ENCODE data around the gene LIPM.

LIPM gene, protein sequence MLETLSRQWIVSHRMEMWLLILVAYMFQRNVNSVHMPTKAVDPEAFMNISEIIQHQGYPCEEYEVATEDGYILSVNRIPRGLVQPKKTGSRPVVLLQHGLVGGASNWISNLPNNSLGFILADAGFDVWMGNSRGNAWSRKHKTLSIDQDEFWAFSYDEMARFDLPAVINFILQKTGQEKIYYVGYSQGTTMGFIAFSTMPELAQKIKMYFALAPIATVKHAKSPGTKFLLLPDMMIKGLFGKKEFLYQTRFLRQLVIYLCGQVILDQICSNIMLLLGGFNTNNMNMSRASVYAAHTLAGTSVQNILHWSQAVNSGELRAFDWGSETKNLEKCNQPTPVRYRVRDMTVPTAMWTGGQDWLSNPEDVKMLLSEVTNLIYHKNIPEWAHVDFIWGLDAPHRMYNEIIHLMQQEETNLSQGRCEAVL

DNA sequence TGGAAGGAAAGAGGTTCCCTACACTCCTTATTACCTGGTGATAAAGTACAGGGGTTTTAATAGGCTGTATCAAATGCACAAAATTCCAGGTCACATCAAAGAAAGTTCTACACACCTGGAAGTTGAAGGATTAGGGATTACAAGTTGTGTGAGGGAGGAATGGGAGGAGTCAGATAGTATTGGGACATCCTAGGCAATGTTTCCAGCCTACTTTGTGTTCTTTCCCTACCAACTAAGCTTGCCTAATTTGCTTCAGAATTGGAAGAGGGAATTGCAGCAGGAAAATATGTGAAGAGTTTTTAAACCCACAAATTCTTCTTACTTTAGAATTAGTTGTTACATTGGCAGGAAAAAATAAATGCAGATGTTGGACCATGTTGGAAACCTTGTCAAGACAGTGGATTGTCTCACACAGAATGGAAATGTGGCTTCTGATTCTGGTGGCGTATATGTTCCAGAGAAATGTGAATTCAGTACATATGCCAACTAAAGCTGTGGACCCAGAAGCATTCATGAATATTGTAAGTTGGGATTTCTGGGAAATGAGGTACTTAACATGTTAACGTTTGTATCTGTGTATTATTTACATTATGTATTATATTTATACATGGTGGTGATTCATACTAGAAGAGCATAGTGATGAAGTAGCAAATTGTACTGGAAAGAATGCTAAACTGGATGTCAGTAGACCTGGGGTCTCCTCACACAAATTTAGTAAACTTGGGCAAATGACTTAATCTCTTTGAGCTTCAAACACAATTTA lies at the start of gene LIPM:
TSS of gene LIPM (plus strand) at position 208 of the 763 bp plus-strand sequence. CDS start at position 375, 167 bp downstream.
- DNase-seq: no peak

DNA sequence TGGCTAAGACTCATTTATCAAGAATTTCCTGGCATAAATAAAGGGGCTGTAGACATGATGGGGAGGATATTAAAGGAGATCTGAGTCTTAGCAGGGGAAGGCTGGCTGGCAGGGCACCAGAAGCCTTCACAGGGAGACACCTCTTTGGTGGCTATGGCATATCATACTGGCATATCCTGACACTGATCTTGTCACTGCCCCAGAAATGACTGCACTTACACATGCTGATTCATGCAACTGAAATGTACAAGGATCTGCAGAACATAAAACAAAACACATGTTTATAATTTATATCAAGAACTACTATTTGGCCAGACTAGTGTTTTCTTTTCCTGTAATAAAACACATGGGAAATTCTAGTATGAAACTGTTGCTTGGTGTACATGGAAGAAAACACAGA lies 48.2 kb upstream of the LIPM start:
- DNase-seq: no peak

DNA sequence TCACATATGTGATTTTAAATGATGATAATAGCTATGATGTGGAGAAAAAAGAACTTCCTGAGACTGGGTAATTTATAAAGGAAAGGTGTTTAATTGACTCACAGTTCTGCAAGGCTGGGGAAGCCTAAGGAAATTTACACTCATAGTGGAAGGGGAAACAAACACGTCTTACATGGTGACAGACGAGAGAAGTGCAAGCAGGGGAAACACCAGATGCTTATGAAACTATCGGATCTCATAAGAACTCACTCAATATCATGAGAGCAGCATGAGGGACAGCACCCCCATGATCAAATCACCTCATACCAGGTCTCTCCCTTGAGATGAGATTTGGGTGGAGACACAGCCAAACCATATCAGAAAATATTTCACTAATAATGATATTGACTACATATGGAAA lies 46.8 kb upstream of the LIPM start:
- DNase-seq: peak; percentile 12

DNA sequence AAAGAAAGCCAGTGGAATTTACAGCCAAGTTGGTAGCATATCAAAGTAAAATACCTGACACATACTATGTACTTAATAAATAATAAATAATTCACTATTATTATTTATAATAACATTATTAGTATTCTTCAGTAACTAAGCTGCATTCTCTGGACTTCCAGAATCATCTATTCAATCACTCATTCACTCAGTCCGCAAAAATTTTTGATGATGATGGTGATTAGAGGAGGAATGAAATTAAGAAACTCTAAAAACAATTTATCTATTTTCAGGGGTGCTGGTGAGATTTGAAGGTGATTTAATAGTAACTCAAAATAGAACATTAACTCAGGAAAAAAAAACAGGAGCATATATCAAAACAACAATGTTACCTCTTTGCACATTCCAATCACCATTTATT lies 45.9 kb upstream of the LIPM start:
- no peak for DNase-seq

DNA sequence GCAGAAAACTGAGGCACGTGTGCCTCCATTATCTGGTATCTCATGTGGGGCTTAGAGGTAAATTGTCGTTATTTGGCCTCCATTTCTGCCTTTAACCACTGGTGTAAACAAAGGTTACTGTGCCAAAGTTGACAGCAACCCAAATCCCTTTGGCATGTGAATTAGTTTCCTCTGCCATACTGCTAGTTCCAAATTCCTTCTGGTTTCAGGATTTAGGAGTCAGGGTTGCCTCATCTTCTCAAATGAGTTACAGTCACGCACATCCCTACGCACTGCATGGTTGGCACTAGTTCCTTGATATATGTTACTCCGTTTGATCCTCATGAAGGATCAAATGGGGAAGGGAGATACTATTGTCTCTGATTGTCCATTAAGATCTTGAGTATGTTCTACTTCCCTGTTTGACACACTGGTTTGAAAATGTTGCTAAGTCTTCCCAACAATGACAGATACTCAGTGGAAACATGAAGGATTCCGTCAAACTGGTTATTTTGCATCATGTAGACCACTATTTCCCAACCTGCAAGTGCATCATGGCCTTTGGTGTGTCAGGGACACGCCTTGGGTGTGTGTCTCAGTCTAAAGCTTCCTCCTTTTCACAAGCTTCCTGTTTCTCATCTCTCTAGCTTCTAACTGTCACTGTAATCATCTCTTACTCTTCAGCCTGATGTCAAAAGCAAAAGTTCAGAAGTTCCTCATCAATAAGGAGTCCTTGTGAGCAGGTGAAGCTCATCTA lies 43.0 kb upstream of the LIPM start, which contains the start of gene LIPN:
TSS of gene LIPN (plus strand) at position 655 of the 736 bp plus-strand sequence. CDS start 1,386 bp downstream, outside the sequence.
- no peak for DNase-seq

DNA sequence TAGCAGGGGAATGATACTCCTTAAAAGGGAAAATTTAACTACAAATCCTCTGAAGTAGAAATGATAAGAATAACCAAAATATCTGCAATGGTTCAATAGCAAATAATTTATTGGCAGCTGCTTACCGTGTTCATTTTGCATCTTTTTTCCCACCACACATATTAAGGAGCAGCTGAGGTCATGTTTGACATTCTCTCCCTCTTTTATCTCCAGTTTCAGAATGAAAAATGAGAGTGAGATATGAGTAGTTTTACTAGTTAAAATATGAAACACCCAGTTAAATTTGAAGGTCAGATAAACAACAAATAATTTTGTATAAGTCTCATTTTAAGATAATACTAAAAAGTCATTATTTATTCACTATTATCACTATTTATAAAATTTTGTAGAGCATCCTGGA lies 39.6 kb upstream of the LIPM start:
- no peak for DNase-seq

DNA sequence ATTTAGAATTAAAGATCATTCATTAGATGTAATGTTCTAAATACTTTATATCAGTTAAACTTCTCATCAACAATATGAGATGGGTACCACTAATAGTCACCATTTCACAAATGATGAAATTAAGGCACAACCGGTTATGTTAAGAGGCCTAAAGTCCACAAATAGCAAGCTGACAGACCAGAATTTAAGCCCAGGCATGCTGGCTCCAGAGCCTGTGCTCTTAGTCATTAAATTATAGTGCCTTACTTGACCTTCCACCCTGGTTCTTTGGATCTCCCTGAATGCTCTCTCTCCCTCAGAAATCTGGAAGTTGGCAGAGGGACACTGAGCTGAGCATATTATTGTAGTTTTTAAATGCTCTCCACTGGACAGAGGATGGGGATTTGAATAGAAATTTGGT lies 39.1 kb upstream of the LIPM start:
- DNase-seq: no peak

DNA sequence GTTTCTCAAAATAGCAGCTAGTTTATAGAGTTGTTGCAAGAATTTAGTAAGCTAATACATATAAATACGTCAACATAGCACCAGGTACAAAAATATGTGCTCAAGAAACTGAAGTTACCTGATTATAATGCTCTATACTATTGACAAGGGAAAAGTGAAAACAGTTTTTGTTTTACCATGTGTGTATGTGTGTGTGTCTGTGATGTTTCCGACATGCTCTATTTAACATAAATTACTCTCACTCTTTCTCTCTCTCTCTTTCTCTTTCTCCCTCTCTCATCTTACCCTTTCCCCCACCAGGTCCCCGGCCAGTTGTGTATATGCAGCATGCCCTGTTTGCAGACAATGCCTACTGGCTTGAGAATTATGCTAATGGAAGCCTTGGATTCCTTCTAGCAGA lies 38.4 kb upstream of the LIPM start:
- no peak for DNase-seq

DNA sequence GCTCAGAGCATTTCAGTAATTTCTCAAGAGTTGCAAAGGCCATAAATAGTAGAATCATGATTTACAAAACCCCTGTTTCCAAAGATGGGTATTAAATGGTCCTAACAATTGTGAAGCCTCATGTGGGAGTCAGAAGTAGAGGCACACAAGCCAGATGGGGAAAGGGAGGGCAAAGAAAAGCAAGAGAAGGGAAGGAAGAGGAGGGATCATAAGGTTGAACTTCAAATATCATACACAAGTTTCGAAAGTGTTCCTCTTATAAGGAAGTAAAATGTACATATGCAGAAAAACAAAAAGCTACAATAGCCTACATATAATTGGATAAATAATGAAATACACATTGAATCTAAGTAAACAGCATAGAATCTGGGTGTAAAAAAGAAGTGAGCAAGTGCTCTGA lies 36.7 kb upstream of the LIPM start:
- no peak for DNase-seq

DNA sequence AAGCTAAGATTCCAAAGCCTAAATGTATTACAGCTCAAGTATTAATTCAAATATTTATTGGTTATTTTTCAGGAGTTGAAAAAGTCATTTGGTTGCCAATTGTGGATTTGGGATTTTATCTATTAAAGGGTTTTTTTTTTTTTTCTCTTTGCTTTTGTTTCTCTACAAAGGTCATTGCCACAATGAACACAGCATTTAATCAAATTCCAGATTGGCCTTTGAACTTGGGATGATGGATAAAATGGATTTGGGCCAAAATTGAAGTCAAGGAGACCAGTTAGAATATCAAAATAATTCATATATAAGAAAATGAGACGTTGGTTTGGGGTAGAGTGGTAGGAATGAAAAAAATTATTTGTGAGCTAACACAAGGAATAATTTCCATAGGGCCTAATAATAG lies 33.1 kb upstream of the LIPM start:
- DNase-seq: no peak

DNA sequence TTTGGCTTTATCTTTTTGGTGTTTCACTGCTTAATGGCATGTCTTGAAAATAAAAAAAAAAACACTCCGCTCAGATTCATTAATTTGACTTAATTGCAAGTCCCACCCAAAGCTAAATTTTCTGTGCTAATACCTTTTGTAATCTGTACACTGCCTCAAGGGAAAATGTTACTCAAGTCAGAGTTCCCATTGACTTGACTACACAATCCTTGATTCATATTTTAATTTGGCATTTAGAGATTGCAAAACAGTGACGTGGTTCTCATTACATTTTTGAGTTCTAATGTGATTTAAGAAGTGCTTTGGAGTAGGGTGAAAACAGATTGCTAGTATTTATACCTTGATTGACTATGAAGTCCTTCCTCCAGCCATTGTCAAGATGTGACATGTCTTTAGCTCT lies 21.3 kb upstream of the LIPM start:
- DNase-seq: no peak

DNA sequence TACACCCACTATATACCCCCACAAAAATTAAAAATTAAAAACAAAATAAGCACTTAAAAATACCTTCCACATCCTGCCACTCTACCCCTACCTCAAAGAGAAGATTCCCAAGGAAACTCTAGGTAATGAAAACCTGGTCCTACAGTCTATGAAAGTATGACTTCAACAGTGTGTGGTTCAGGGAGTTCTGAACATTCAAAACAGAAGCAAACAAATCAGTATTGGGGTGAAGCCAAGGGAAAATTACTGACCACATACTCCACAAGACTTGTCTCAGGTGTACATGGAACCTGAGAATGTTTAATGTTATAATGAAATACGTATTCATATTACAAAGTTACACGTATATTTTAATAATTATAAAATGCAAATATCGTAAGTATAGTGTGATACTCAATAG lies 20.3 kb upstream of the LIPM start:
- DNase-seq: no peak

DNA sequence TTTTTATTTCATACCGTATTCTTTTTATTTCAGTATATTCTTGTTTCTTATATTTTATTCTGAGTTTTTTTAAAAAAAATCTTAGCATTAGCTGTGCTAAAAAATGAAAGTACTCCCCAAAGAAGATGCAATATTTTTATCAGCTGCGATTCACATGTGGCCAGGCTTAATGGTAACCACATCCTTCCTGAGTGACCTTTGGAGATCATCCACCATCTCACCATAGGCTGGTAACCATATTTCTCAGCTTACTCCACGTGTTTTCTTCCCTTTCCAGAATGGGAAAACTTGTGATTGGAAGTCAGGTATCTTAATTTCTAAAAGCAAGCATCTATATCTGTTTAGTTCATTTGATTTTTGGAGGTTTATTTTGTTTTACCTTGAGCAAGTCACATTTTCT lies 18.8 kb upstream of the LIPM start:
- no peak for DNase-seq

DNA sequence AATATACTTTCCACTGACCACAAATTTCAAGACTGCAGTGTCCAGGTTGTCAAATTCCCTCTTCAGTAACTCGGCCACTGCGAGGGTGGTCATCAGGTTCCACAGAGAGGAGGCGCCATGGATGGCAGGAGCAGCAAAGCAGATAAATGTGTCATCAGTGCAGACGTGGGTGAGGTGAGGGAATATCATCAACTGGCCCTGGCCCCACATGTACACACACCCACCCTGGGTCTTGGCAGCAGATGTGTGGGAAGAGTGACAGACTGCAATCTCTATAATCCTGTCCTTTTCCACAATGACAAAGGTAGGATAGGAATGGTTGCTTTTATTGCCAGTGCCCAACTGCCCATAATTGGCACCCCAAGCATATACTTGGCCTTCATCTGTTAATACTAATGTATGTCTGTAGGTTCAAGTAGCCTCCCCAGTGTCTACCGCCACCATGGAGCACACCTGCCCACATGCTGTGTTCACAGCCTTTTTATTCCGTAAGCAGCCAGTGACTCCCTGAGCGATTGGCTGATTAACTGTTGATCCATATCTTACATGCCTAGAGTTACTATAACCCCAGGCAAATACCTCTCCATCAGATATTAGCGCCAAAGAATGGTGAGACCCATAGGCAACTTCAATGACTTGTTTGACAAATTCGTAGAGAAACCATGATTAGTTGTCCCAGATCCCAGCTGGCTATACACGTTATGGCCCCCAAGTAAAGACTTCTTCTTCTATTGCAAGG lies 16.3 kb upstream of the LIPM start:
- DNase-seq: no peak

DNA sequence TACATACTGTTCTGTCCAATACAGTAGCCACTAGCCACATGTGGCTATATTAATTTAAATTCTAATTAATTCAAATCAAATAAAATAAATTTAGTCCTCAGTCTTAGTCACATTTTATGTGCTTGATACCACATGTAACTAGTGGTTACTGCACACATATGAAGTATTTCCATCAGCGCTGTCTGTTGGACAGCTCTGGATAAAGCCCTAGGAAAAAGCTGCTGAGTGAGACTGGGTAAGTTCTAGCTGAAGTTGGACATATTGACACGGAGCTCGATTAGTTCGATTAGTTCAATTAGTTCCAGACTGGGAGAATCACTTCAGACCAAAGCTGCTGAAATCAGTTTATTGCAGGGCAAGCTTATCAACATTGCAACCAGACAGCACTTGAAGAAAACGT lies 15.1 kb upstream of the LIPM start:
- DNase-seq: no peak

DNA sequence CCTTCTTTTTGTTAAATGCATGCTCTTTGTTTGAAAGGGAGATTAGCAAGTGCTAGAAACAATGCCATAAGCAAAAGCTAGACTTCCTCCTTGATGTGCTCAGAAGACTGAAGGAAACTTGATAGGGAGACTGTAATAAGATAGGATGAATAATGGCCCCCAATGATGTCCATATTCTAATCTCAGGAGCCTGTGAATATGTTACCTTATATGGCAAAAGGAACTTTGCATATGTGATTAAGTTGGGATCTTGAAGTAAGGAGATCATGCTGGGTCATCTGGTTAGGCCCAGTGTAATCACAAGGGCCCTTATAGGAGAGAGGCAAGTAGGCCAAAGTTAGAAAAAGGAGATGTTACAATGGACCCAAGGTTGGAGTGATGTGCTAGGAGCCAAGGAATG lies 13.6 kb upstream of the LIPM start:
- DNase-seq: no peak

DNA sequence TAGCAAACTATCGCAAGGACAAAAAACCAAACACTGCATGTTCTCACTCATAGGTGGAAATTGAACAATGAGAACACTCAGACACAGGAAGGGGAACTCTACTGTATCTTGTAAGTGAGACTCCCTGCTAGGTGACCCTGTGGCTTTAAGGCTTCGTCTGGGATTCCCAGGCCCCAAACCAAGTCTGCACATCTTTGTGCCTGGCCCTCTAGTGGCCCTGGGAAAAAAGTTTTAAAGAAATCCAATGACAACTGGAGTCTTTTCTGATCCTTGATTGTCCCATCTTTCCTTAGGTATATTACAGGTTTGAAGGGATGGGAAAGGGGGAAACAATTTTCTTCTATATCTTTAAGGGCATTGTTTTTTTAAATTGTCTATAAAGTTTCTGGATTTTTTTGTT lies 10.6 kb upstream of the LIPM start:
- DNase-seq: no peak

DNA sequence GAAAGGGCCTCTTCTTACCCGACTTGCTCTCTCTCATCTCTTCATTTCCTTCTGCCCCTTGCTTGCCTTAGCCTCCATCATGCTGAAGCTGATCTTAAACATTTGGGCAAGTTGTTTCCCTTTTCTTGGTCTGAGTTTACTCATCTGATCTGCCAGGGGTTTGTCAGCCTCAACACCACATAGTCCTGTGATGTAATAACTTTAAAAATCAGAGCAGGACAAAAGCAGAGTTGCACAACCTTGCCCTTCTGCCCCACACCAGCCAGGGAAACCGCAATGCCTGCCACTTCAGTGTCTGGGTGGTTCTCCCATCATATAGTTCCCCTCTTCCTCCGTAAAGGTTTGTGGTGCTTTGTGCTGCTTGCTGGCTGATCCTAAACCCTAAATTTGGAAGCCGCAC lies 9.9 kb upstream of the LIPM start:
- DNase-seq: no peak

DNA sequence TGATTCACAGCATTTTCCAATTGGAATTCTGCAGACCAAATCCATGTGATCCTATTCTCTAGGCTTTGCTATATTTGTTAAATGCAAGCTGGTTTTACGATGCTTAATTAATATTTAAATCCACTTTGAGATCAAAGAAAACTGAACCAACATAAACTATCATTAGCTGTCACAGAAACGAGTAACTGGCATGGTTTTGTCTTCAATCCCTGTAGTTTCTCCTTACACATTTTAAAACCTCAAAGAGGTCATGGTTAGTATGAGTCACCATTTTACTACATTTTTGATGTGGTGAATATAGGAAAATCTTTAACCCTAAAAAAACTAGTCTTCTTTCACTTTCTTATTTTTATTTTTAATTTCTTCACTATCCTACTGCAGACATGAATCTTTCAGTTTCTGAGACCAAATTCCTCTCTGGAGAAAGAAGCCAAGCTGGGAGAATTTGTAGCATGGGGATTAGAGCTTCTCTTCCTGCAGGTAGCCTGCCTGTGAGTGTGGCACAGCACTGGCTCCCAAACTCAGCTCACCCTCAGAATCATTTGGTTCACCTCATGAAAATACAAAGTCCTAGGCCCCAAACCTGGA lies 8.7 kb upstream of the LIPM start:
- no peak for DNase-seq

DNA sequence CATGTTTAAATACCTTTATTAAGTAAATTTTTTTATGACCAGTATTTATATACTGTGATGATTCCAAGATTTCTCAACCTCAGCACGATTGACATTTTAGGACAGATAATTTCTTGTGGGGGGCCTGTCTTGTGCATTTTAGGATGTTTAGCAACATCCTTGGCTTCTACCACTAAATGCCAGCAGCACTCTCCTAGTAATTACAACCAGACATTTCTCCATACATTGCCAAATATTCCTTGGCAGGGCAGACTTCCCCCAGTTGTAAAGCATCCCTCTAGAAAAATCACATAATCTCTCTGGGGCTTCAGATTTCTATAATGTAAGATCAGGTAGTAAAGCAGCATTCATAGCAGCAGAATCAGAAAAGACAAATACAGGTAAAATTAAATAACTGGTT lies 7.8 kb upstream of the LIPM start:
- no peak for DNase-seq

DNA sequence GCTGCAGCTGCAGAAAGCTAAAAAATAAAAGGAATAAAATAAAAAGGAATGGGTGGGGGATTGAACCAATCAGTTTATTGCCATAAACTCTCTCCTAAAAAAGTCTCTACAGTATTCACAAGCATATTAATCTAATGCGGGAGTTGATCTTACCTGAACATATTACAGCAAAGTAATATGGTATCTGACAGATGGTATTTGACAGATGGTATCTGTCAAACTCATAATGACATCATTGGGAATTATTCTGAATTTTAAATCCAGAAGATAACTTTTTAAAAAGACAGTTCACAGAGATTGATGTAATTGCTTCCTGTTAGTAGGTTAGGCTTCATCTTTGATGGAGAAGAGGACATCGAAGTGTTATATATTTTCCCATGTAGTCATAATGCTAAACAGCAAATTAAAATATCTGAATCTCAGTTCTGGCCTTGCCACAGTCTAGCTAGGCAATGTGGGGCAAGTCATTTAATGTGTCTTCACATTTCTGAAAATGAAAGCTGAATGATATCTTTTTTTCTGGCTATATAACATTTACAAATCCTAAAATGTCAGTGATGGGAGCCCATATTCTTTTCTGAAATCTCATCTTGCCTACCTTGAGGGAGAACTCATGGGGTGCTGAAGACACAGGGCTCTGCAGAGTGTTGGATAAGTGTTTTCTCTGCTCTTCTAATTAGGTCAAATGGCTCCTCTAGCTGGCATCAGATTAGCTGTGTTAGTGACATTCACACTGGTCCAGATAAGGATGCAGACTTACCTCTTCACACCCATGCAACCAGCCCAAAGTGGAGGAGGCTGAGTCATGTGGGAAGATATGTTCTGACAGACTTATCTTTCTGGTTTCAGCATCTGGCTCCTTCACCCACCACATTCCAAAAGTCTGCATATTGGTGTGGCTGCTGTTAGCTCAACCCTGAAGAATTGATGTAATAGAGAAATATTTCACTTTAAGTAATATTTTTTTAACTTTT lies 2.1 kb upstream of the LIPM start:
- no peak for DNase-seq

Measured in stimulated activated naive CD4-positive, alpha-beta T cell treated with Interleukin-2 at 50 U/mL for 16 hours (primary cell).